GM18517 (cell line): Measurements from ENCODE around the gene LANCL2.
"Not testable (repeated sequence)": the region's sequence is repeated elsewhere in the genome, so short reads cannot be mapped to it uniquely, and the experiment has no call there.

Experiments used
- ATAC-seq: cut with Tn5 transposase; IDR thresholded peaks from one replicate; pipeline ENCODE4 v1.9.1; 2021; ENCODE audit warnings: mild to moderate bottlenecking, moderate library complexity; ENCODE audit not compliant: unreplicated experiment

Gene LANCL2

DNA sequence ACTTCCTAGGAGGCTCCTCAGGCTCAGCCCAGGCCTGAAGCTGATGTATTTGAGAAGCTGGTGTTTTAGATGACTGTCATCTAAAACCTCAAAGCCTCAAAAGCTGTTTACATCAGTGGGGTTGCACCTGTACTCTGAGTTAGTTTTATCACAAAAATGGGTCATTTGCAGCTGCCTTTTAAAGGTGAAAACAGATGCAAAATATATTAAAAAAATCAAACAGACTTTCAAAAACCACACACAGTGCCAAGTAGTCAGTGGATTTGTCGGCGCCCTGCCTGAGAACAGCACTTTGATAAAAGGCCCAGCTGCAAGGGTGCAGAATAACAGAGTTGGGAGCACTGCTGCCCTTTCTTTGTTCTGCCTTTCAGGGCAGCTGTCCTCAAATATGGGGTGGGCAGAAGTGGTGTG is 104.1 kb downstream of the LANCL2 start:
- no peak for ATAC-seq

DNA sequence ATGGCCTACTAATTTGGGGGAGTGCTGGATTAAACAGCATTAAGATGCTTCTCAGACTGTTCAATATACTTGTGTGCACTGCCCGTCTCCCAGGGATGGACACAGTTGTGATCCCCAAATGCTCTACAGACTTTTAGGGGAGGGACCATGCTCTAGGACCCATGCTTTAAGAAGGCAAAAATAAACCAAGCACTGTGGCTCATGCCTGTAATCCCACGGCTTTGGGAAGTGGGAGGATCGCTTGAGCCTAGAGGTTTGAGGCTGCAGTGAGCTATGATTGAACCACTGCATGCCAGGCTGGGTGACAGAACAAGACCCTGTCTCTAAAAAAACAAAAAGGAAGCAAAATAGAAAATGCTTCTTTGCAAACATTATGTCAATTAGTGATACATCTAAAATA is 104.6 kb downstream of the LANCL2 start:
- no peak for ATAC-seq

DNA sequence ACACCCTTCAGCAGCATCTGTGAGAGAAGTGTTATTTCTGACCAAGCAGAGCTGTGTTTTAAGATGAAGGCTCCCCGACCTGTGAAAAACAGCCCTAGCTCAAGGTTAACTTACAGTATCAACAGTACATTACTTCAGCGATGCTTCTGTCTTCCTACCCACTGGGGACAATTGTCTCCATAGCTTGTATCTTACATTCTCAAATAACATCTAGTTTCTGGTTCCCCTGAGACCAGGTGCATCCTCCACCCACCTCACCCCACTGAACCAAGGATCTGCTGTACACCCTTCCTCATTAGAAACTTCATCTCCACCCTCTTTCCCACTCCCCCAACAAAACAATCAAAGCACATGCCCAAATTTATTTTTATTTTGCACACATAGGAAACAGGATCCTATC is 105.1 kb downstream of the LANCL2 start:
- no peak for ATAC-seq

DNA sequence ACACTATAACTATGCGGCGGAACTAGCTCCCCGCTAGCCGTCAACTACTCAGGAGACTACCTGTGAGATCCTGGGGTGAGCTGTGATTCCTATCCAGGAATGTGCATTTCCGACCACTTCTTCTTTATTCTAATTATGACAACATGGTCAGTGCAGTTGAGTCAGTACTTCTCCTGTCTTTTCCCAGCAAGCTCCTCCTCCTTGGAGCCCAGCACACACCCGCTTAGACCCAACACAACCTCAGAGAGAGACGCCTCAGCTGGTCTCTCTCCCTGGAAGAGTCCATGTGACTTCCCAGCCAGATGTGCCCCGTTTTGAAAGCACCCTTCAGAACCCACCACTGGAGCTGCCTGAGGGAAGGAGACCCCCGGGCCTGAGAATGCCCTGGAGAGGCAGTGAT is 106.5 kb downstream of the LANCL2 start:
- not testable (repeated sequence) for ATAC-seq

DNA sequence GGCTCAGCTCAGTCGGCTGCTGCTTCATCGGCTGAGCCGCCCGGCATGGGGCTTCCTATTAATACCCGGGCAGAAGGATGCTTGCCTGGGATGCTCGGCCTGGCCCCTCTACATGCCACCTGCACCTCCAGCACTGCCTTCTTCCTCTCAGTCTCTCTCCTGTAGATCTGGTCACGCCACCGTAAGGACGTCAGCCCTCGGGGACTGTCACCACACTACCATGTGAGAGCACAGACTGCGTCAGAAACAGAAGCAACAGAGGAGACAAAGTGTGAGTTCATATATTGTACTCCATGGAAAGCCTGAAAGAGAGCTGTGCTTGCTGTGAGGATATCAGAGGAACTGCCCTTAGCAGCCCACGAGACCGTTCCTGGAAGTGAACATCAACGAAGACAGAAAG is 107.3 kb downstream of the LANCL2 start:
- not testable (repeated sequence) for ATAC-seq

DNA sequence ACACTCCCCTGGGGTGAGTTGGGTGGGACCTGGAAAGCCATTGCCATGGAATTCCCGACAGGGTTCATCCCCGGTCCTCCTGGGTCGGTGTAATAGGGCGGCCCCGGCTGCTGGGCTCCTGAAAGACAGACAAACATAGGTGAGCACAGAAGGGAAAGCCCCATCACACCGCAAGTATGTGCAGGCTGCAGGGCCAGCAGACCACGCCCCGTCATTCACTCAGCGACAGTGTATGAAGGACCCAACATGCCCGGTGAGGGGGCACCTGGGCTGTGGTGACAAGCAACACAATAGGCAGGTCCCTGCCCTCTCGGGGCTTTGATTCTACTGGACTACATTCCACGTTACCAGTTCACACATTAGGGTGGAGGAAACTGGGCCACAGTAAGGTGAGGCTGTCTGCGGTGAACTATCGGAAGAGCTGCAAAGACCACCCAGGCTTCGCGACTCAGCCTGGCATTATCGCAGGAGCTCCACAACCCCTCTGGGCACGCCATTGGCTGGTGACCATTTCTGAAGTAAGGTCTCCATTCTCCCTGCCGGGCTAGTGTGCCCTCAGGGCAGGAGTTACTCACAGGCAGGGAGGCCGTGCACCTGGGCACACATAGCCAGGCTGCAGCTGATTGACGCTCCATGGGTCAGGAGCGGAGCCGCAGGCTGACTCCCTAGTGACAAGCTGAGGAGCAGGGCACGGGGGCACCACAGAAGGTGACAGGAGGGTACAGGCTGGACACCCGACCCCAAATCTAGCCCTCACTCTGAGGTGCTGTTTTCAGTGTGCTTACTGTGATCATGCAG is 108.0 kb downstream of the LANCL2 start:
- ATAC-seq = no peak

DNA sequence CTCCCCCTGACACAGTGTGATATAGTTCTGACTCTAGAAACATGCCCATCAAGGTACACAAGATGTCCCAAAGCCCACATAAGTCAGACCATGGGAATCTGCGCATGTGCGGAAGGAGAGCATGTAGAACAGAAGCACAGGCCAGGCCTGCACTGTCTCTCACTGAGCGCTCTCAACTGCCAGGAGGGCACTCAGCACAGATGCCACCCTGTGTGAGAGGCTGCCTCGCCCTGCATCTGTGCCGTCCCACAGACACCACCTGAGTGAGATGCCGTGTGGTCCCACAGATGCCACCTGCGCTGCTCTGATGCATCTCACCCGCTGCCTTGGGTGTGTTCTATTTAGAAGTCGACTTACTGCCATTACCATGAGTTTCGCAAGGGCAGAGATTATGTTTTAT is 108.8 kb downstream of the LANCL2 start:
- no peak for ATAC-seq

DNA sequence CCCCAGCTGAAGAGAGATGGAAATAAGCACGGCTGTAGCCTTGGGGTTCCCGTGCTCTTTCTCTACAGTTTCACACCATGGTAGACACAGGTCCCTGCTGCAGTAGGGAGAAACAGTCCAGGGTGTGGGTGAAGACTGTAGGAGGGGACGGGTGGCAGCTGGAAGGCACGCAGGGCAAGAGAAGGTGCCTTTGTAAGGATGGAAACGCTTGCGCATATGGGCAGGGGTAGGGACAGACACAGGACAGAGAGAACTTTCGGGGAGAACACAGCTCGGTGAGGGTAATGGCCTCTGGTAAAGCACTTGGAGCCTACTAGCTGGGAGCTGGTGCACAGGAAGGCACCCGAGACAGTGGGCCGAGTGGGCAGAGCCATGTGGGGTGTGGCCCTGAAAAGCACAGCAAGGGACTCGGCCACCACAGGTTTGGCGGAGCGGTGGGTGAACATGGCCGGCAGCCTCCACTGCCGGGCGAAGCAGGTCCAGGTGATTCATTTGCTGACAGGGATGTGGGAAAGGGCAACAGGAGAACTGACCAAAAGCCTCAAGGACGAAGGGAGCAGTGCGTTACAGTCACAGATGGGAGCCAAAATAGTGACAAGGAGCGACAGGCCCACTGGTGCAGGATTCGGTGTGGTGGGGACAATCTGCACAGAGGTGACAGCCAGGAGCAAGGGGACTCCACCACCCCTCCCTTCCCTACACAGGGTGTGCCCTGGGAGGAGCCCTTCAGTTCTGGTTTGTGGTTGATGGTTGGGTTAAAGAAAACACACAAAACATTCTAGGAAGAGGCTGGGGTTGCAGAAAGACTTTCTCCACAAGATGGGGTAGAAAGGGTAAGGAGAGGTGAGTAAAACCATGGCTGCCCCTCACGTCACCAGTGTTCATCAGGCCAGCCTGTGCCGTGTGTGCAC is 110.1 kb downstream of the LANCL2 start:
- ATAC-seq = no peak

DNA sequence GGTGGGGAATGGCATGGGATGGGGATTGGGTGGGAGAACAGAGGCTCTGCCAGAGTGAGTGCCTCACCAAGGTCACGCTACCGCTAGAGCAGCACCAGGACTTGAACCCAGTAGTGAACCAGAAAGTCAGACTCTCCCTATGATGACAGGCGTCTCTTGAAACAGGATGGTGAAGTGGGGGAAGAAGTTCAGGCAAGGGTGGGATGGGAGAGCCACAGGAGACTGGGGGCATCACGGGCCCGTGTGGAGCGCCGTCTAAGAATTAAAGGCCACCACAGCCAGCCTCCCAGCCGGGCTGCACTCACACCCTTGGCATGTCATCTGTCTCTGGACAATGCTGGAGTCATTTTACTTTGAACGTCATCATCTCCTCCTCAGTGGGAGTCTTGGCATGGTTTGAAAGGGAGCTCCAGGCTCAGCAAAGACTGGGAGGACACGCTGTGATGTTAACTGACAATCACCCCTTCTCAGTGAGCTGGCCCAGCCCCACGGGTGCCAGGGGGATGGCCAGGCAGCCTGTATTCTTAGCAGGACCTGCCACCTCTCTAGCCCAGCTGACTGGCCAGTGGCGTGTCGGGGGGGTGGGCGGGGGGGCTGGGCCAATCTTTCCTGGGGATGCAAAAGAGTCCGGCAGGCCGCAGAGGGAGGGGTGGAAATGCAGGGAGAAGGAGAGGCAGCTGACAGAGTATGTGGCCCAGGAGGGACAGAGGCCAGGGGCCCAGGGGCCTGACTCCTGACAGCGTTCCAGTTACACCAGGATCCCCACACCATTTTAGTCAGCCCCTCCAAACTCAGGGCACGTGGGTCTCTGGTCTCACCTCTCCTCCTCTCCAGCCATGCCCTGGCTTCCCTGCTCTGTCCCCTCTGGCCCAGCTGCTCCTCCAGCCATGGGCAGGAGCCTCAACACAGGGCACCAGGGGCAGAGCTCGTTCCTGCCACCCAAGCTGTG is 111.0 kb downstream of the LANCL2 start:
- no peak for ATAC-seq

DNA sequence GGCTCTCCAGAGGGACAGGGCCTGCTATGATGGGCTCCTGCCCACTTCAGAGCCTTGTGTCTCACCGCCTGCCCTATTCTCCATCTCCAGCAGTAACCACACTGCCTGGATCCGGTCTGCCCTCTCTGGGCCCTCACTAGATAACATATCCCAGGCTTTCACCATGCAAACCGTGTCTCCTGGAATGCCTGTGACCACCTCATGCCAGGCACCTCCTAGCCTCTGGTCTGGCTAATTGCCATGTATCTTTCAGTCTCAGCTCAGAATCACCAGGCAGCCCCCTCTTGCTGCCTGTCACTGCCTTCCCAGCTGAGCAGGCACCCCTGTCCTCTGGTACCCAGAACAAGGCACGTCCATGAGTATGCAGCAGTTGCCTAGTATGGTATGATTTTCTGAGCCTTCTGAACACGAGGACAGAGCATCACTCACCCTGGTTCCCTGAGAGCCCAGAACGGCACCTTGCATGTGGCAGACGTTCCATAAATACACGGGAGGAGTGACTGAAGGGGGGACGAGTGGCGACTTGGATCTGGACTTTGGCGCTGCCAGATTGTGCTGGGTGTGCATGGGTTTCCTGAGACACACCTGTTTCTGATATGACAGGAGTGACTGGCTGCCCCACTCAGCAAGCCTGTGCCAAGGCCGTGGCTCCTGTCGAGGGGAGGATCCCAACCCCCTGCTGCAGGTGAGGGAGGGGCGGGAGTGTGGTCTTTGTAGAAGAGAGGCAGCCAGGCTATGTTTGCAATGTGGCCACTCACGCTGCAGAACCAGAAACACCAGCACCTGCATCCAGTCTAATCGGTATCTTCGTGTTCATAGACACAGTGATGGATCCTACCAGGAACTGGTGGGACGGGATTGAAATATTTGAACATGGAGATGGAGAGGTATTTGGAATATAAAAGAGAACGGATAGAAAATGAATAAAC is 112.0 kb downstream of the LANCL2 start:
- no peak for ATAC-seq

DNA sequence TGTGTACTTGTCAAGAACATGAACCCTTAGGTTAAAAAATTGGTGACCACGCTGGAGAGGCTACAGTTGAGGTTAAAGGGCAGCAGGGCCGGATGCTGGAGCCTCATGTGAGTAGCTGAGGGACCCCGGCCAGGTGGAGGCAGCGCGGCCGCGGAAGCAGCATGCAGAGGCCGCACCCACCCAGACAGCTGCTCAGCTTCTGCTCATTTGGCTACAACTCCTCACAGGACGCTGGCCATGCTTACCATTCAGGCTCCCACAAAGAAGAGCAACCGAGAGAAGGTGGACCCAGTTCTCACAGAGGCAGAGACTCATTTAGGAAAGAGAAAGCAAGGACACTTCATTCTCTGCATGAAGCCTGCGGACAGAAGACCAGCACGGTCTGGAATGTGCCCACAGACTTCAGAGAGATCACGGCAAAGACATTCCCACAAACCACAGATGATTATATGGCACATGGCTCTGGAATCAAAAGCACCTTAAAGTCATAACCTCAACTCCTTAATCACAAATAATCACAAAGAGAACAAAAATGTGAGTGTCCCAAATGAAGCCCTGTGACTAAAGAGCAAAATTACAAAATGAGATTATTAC is 112.7 kb downstream of the LANCL2 start:
- ATAC-seq = no peak

DNA sequence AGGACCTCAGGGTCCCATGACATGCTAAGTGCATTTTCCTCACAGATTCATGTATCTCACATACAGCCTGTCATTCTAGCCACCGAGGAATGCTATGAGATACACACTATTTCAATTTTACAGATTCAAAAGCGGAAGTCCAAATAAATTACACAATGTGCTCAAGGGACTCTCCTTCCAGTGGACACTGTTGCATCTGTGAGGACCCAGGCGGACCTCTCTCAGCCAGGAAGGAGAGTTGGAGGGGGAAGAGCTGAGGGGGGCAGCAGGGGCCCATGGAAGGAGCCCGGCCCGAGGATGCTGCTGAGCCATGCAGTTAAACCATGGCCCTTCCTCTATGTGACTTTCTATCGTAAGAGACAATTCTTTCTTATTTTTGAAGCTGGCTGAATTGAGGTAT is 113.6 kb downstream of the LANCL2 start:
- no peak for ATAC-seq

DNA sequence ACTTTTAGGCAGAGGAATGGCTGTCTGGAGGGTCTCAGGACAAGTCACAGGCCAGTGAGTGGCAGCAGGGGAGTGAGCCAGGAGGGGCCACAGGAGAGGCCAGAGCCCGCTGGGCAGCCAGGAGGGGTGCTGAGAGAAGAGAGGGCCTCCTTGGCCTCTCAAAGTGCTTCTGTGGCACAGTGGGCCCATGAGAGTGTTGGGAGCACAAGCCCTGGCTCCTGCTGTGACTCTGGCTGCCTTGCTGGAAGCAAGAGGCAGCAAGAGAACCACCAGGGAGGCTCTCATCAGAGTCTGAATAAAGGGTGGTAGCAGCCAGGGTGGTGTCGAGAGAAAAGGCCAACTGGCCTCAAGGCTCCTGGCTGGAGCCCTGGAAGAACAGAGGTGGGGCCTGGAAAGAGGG is 116.0 kb downstream of the LANCL2 start:
- no peak for ATAC-seq

DNA sequence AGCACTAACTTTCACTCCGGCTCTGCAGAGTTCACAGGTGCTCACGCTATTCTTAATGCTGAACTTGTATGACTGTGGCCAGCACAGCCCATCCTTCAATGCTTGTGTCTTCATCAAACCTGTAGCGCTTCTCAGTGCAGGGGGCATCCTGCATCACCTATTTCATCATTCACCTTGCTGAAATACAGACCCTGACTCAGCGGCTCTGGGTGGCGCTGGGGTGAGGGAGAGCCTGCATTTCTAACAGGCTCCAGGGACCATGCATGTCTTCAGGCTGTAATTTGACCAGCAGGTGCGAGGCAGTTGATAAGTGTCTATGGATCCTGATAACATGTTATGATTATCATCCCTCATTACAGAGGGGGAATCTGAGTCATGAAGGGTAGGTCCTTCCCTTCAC is 117.9 kb downstream of the LANCL2 start:
- no peak for ATAC-seq
